Breast epithelium (tissue), 3 donors: ENCODE results near the gene DAPK1.

ENCODE experiments used
- POLR2AphosphoS5 ChIP-seq, 3 donors: sonication (generic); formaldehyde crosslinking; IDR thresholded peaks; one replicate each; pipeline ENCODE4 v1.6.1; 2017; ENCODE audit warnings: antibody characterized with exemption in 3 of 3
- TF ChIP-seq, protein P1 (sequence below), 3 donors: fragments of 450-650 bp; IDR thresholded peaks; one replicate each; pipeline ENCODE4 v1.5.1; 2016 to 2017; ENCODE audit warnings: antibody characterized with exemption in 3 of 3, mild to moderate bottlenecking in 3 of 3, moderate library complexity in 3 of 3

DNA sequence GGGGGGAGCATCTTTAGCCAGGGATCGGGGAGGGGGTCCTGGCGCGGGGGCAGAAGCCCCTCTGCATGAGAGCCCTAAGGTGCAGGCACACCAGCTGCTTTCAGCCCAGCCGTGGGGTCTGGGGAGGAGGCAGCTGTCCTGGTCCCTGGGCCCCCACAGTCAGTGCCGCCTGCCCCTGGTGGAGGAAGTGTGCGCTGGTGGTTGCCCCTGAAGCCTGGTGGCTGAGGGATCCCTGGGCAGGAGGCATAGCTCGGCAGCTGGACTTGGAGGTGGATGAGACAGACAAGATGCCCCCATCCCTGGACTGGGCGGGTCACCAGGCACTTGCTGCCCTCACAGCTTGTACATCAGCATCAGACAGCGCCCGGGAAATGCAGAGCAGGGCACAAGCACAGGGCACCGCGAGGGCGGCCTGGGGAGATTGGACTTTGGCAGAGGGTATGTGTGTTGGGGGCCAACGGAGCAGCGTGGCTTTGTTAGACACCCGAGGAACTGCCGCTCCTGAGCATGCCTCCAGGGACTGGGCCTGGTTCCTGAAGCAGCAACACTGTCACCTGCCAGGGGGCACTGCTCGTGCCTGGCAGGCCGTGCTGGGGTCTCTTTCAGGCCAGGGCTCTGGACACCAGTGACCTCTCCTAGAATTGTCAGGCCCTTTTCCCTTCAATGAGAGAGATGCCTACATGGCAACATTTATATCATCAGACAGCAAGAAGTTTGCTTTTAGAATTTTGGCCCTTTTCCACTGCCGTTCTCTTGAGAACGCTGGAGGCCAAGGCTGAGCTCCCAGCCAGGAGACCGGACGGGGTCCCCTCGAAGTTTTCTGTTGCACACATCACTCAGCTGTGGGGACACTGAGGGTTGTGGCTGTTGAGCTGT, 186.3 kb downstream of the DAPK1 start:
- TF ChIP-seq, protein P1, sequence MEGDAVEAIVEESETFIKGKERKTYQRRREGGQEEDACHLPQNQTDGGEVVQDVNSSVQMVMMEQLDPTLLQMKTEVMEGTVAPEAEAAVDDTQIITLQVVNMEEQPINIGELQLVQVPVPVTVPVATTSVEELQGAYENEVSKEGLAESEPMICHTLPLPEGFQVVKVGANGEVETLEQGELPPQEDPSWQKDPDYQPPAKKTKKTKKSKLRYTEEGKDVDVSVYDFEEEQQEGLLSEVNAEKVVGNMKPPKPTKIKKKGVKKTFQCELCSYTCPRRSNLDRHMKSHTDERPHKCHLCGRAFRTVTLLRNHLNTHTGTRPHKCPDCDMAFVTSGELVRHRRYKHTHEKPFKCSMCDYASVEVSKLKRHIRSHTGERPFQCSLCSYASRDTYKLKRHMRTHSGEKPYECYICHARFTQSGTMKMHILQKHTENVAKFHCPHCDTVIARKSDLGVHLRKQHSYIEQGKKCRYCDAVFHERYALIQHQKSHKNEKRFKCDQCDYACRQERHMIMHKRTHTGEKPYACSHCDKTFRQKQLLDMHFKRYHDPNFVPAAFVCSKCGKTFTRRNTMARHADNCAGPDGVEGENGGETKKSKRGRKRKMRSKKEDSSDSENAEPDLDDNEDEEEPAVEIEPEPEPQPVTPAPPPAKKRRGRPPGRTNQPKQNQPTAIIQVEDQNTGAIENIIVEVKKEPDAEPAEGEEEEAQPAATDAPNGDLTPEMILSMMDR (IDR thresholded peaks at IDR 0.05) = no peak
- no peak for TF ChIP-seq POLR2AphosphoS5 (IDR thresholded peaks at IDR 0.05)
